Activated CD8-positive, alpha-beta T cell treated with anti-CD3 and anti-CD28 coated beads for 36 hours (primary cell): ENCODE data around the gene PROB1. TPM values are rescaled to one million over a fixed set of nuclear protein-coding genes. Genes with fewer than 3 reads are reported as not detected.

Source experiments
- ATAC-seq: fragments of 200-7000 bp; cut with Tn5 transposase; one replicate; pipeline ENCODE4 v1.10.0; 2021; ENCODE audit warnings: mild to moderate bottlenecking, moderate library complexity
- CTCF ChIA-PET: fragments of 350-600 bp; sonication (Branson Sonifier 250); formaldehyde crosslinking; loops from one replicate; lab custom pipeline; 2021; ENCODE audit warnings: antibody characterized with exemption; lab: Charles Lee
- POLR2A ChIA-PET: fragments of 350-600 bp; sonication (Branson Sonifier 250); formaldehyde crosslinking; loops from one replicate; lab custom pipeline; 2021; ENCODE audit warnings: antibody characterized with exemption; lab: Charles Lee
- DNase-seq: peaks from one replicate; pipeline ENCODE4 v3.0.0-alpha.2; 2020
- H3K27ac Mint-ChIP-seq: one replicate; pipeline ENCODE4 v1.8.0; 2021; ENCODE audit warnings: mild to moderate bottlenecking, mixed read lengths
- H3K27me3 Mint-ChIP-seq: one replicate; pipeline ENCODE4 v1.8.0; 2021; ENCODE audit warnings: mixed read lengths
- H3K36me3 Mint-ChIP-seq: one replicate; pipeline ENCODE4 v1.8.0; 2021; ENCODE audit warnings: low read depth, mixed read lengths
- H3K4me1 Mint-ChIP-seq: one replicate; pipeline ENCODE4 v1.8.0; 2021; ENCODE audit warnings: low read depth, mixed read lengths
- H3K4me3 Mint-ChIP-seq: one replicate; pipeline ENCODE4 v1.8.0; 2021; ENCODE audit warnings: mild to moderate bottlenecking, moderate library complexity, mixed read lengths
- H3K9me3 Mint-ChIP-seq: one replicate; pipeline ENCODE4 v1.8.0; 2021; ENCODE audit warnings: mixed read lengths
- intact Hi-C: fragments of 100-400 bp; cut with micrococcal nuclease; formaldehyde crosslinking; loops from one replicate; pipeline ENCODE4 v1.10.0; 2022
- total RNA-seq, 2 experiments: library from RNA; stranded (reverse); gene quantifications; one replicate each; pipeline ENCODE4 v1.2.3, GENCODE V29; 2021
- TF ChIP-seq, protein P1 (sequence below): fragments of 200-600 bp; IDR thresholded peaks from one replicate; pipeline ENCODE4 v1.8.0; 2022; ENCODE audit warnings: antibody characterized with exemption, mild to moderate bottlenecking

Gene PROB1
- total RNA-seq, 2 experiments from 2014 or later = 3.9 to 4.1 TPM

DNA sequence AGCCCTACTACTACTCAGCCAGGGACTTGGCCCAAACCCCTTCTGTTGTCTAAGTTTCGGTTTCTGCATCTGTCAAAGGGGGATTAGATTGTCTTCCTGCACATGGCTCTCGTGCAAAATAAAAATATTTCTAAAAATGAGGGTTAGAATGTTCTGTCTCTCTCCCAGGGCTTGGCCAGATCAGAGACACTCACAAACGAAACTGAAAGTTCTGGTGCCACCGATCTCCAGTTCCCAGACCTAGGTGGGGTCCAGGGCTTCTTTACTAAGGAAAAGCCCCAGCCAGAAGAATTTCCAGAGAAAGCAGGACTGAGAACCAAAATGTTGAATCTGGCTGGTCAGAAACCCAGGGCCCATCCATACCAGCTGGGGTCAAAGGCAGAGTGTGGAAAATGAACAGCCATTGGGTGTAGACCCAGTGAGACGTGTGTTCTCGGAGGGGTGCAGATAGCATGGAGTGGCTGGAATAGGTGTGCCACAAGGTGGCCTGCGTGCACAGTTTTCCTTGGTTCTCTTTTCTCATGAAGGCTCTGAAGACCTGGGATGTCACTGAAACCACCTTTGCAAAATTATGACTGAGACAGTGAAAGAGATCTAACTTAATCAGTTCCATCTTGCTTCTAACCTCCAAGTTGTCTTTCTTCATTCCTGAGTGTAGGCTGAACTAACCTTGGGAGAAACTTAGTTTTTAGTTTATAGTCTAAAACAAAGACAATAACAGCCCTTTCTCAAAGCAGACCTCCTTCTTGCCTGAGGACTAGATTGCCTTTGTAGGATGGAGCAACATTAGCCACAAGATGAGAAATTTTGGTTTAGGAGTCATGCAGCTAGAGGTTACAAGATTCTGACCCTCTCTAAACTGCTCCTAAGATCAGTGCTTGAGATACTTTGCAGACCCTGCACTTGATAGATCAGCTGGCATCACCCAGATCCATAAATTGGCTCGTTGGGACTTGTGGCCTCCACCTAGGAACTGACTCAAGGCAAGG lies 9.5 kb downstream of the PROB1 start:
- Mint-ChIP-seq H3K4me3 (peak overlapping the region; percentile 45), H3K4me1 (peaks cover 50% of the 10 kb centered on the region), H3K9me3 (no peaks in the 10 kb centered on the region), H3K36me3 (peaks cover 5% of the 10 kb centered on the region), H3K27ac (peak overlapping the region; percentile 65), H3K27me3 (no peaks in the 10 kb centered on the region)
- DNase-seq = no peak
- ChIA-PET CTCF (interaction anchor here (1.4 to 1.8 kb wide), 2 partner anchors 14 to 18 kb away, joined by 3 to 4 read pairs; no protein-coding TSS in a partner anchor), POLR2A (interaction anchor here (0.7 to 6.3 kb wide), 3 partner anchors 39 to 113 kb away, joined by 3 to 49 read pairs (median 4); partner anchors contain the start of gene PAIP2)
- intact Hi-C loops = no loop called here
- TF ChIP-seq, protein P1, sequence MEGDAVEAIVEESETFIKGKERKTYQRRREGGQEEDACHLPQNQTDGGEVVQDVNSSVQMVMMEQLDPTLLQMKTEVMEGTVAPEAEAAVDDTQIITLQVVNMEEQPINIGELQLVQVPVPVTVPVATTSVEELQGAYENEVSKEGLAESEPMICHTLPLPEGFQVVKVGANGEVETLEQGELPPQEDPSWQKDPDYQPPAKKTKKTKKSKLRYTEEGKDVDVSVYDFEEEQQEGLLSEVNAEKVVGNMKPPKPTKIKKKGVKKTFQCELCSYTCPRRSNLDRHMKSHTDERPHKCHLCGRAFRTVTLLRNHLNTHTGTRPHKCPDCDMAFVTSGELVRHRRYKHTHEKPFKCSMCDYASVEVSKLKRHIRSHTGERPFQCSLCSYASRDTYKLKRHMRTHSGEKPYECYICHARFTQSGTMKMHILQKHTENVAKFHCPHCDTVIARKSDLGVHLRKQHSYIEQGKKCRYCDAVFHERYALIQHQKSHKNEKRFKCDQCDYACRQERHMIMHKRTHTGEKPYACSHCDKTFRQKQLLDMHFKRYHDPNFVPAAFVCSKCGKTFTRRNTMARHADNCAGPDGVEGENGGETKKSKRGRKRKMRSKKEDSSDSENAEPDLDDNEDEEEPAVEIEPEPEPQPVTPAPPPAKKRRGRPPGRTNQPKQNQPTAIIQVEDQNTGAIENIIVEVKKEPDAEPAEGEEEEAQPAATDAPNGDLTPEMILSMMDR = no peak
- no peak for ATAC-seq

DNA sequence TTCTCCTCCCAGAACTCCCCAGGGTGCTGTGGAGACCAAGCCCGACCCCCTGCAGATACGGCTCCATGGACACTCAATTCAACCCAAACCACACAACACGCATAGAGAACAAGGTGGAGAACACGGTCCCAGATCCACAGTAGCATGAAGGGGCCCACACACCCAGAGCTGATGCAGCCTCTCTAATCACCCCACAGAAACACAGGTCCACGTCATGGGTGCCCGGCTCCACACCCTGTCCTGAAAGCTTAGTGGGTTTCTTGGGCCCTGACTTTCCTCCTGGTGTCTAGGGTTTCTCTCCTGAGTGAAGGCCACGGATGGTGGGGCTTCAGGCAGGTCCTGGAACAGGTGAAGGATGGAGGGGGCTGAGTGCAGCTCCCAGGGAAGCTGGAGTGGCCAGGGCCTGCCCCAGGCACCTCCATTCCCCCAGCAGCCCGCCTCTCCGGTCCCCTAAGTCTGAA lies 10.3 kb downstream of the PROB1 start:
- Mint-ChIP-seq H3K36me3 (peaks cover 4% of the 10 kb centered on the region), H3K27me3 (no peaks in the 10 kb centered on the region), H3K9me3 (no peaks in the 10 kb centered on the region), H3K27ac (peak overlapping the region; percentile 65), H3K4me3 (no peak overlapping the region), H3K4me1 (peaks cover 42% of the 10 kb centered on the region)
- CTCF ChIA-PET = no interaction called here
- POLR2A ChIA-PET = interaction anchor here (0.7 kb wide), 1 partner anchor 112 kb away, joined by 3 read pairs; no protein-coding TSS in a partner anchor
- intact Hi-C loops = no loop called here
- ATAC-seq (no peak), DNase-seq (no peak)
- TF ChIP-seq, protein P1 = no peak

DNA sequence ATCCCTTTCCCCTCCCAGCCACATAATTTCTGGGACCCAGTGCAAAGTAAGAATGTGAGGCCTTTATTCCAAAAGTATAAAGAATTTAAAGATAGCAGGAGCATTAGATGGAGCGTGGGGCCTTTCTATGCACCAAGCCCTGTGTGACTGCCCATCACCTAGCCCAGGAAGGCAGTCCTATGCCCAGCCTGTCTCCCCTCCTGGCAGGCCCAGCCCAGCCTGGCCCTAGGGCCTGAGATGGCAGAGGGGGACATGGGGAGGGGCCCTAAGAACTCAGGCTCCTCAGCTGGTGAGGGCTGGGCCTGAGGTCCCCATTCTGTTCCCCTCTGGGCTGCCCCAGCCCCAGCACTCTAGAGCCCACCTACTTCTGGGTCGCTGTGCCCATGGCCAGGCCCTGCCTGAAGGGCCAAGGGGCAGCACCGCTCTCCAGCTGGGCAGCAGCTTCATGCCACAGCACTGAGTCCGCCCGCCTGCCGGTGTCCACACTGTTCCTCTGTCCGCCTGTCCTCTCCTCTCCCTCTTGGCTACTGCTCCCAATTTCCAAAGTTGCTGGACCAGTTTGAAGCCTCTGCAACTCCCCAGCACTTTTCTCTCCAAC lies 10.8 kb downstream of the PROB1 start:
- no peak for ATAC-seq
- CTCF ChIA-PET = no interaction called here
- intact Hi-C loops = no loop called here
- Mint-ChIP-seq H3K4me1 (peaks cover 37% of the 10 kb centered on the region), H3K36me3 (no peaks in the 10 kb centered on the region), H3K27me3 (no peaks in the 10 kb centered on the region), H3K9me3 (no peaks in the 10 kb centered on the region), H3K27ac (peak overlapping the region; percentile 65), H3K4me3 (no peak overlapping the region)
- no peak for DNase-seq
- POLR2A ChIA-PET = interaction anchor here (0.6 kb wide), 1 partner anchor 108 kb away, joined by 3 read pairs; no protein-coding TSS in a partner anchor
- TF ChIP-seq, protein P1 = no peak

DNA sequence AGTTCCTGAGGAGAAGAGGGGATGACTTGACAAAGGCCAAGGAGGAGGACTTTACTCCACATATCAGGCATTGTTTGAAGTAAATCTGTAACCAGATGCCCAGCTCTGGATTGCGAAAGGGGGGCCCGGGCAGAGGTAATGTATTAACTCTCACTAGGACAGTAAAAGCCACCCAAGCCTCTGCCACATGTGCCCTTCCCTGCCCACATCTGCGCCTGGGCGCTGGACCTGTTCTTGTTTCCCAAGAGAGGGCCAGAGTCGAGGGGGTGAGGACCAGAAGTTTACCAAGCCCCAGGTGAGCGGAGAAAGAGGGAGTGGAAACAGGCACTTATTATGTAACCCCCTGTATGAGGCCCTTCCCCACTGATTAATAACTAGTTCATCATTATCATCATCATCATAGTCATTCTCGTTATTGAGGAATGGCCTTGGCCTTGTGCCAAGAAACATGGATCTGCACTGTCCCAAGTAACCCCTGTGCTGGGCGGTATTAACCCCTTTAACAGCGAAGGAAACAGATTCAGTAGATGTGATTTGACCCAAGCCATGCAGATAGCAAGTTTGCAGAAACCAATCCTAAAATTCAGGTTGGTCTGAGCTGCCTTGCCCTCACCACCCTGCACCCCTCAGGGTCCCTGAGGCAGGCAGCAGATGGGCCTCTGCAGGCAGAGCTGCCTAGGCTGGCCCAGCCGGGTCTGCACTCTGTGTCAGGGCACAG lies 11.5 kb downstream of the PROB1 start, which contains the start of gene SLC23A1:
SLC23A1 (minus strand) TSS at position 23 of the 718 bp plus-strand sequence. CDS start 44 bp downstream, outside the sequence.
- ATAC-seq = no peak
- intact Hi-C loops = no loop called here
- no peak within 1 kb of the TSS for H3K4me3 Mint-ChIP-seq
- H3K36me3 Mint-ChIP-seq = no peaks in the 10 kb centered on the region
- TF ChIP-seq, protein P1 = no peak
- H3K27ac Mint-ChIP-seq = no peak within 1 kb of the TSS
- ChIA-PET CTCF (no interaction called here), POLR2A (interaction anchor here (0.6 to 1.0 kb wide), 3 partner anchors 8 to 107 kb away, joined by 3 read pairs; partner anchors contain the start of gene MATR3)
- no peaks in the 10 kb centered on the region for H3K9me3 Mint-ChIP-seq
- DNase-seq = no peak
- H3K27me3 Mint-ChIP-seq = no peaks in the 10 kb centered on the region
- peaks cover 32% of the 10 kb centered on the region for H3K4me1 Mint-ChIP-seq
